ENCODE results near the gene HMX1.

The HMX1 gene

DNA sequence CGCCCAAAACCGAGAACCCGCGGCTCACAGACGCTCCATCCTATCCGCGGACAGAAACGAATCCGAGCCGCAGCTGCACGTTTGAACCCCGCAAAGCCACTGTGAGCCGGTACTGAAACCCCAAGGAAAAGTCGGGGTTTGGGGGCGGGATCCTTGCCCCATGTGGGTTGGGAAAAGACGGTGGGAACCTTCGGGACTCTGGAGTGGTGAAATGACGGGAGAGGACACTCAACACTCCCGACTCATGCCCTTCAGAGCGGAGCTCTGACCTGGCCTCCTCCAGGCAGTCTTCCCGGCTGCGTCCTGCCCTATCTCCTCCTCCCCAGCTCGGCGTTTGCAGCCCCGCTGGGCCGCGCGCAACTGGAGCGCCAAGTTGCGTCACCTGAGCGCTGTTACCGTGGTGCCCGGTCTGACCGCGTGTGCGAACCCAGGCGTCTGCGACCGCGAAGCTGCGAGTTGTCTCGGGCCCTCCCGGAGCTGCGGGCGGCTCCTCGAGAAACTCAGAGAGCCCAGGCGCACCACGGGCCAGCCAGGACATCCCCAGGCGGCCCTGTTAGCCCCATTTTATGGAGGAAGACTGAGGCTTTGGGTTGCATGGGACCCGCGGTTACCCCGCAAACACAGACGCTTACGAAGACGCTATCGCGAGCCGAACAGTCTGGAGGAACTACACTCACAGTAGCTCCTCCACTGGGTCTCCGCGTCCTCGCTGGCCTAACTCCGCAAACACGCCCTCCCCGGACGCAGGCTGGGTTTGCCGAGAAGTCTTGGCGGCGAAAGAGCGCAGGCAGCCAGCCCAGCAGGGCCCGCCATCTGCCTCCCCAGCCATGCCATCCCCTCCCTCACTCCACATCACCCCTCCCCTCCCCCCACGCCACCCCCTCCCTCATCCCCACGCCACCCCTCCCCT, 20.3 kb upstream of the HMX1 start:
- DNase-seq: no peak

GRCh38 chr4:8891255-8891645, 19.6 kb upstream of the HMX1 start:
- no peak for DNase-seq

- DNase-seq: no peak
Measured at GRCh38 chr4:8888856-8889255, 17.2 kb upstream of the HMX1 start.

- no peak for DNase-seq
Measured at GRCh38 chr4:8886612-8887406, 15.2 kb upstream of the HMX1 start.

GRCh38 chr4:8882239-8882638, 10.6 kb upstream of the HMX1 start:
- DNase-seq: no peak

GRCh38 chr4:8880851-8881250, 9.2 kb upstream of the HMX1 start:
- no peak for DNase-seq

- DNase-seq: no peak
Measured at GRCh38 chr4:8879574-8879973, 7.9 kb upstream of the HMX1 start.

GRCh38 chr4:8878421-8878820, 6.8 kb upstream of the HMX1 start:
- DNase-seq: no peak

GRCh38 chr4:8877780-8878040, 6.1 kb upstream of the HMX1 start:
- no peak for DNase-seq

GRCh38 chr4:8876982-8877779, 5.5 kb upstream of the HMX1 start:
- no peak for DNase-seq

DNA sequence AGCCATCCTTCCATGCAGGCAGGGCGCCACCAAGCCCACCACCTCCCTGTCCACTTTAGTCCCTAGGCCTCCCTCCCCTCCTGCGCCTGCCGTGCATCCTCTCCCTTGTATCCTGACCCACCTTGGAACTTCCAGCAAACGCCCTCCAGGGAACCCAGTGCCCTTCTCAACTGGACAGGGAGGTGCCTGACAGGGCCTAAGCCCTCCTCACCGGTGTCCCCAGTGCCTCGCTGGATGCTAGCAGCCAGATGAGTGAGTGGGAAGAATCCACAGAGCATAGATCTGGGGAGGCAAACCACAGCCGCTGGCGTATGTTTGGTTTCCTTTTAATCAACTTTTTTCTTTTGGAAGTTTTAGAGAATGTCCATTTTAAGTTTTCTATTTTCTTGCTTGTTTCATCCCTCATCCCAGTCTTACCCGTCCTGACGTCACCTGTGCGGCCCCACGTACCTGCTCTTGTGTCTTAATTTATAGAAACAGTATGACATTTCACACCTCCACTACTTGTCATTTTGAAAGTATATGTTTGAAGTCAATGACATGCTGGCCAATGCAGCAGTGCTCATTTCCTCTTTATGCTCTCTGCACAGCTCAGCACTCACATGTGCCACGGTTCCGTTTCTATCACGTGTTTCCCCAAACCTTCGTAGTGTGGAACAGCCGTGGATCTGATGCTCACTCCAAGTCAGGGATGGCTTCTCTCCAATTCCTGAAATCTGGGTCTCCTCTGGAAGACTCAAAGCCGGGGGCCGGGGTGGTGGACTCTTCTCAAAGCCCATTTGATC, 3.4 kb upstream of the HMX1 start:
- no peak for DNase-seq

DNA sequence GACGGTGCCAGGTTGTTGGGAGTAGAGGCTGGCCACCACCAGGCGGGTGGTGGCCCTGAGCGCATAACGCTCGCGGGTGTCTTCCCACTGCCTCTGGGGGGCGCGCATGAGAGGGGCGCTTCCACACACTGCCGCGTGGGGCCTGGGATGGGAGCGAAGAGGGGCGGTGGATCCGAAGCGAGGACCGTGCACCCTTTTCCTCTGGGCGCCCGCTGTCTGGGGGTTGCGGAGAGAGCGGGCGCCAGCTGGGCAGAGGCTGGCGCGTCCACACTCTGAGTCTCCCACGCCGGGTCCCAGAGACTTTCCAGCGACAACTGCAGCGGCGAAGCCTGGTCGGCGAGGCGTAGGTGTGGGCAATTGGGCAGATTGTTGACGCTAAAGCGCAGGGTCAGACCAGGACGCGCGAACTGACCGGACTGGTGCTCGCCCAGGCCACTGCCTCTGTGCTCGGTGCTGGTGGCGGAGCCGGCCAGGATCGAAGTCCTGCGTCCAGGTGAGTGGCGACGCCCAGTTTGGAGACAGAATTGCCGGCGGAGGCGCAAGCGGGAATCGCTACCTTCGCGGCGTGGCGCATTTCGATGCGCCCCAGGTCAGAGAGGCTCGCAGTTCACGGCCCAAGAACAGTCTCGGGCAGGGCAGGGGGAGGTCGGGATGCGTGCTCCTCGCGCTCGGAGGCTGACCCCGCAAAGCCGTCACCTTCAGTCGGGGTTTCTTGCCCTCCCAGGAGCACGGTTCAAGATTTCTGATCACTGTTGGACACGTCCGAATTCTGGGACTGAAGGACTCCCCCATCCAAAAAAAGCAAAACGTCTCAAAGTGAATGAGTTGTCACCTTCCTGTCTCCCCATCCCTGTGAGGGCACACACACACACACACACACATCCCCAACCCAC, 2.6 kb upstream of the HMX1 start:
- DNase-seq: no peak

DNA sequence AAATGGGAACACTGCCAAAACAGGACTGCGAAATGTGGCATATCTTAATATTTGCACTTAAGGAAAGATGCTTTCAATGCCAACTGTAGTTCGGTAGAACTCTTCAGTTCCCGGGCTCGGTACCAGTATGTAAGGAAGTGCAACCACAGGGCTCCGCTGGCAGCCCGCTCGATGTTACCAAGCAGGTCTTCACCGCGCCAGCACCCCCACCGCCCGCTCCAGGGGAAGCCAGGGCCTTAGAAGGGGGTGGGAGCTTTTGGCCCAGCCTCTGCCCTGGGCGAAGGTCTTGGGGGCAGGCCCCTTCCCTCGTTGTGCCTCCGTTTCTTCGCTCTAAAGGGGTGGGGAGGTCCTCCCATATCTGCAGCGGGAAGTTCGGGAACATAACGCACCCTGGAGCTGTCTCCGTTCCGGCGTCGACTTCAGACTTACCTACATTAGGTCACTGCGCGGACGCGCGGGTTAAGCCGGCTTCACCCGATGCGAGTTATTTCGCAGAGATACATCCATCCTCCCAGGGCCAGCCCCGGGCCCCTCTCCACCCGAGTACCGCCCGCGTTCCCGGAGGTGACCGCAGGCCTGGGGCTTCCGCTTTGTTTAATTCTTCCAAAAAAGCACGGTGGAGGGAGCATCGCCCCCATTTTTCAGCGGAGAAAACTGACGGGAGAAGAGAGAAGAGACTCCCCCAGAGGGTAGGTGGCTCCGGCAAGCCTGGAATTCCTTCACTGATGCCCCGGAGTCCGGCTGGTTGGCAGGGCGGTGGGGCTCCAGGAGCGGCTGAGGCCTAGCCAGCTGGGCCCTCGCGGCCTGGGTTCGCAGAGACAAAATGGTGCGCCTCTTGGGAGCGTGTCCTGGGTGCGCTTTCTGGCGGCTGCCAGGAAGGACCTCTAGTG, 1.0 kb upstream of the HMX1 start:
- DNase-seq: no peak

- DNase-seq: no peak
Measured at GRCh38 chr4:8870647-8871416, 807 bp downstream of the HMX1 start.

GRCh38 chr4:8869898-8870646, 1.6 kb downstream of the HMX1 start:
- no peak for DNase-seq

DNA sequence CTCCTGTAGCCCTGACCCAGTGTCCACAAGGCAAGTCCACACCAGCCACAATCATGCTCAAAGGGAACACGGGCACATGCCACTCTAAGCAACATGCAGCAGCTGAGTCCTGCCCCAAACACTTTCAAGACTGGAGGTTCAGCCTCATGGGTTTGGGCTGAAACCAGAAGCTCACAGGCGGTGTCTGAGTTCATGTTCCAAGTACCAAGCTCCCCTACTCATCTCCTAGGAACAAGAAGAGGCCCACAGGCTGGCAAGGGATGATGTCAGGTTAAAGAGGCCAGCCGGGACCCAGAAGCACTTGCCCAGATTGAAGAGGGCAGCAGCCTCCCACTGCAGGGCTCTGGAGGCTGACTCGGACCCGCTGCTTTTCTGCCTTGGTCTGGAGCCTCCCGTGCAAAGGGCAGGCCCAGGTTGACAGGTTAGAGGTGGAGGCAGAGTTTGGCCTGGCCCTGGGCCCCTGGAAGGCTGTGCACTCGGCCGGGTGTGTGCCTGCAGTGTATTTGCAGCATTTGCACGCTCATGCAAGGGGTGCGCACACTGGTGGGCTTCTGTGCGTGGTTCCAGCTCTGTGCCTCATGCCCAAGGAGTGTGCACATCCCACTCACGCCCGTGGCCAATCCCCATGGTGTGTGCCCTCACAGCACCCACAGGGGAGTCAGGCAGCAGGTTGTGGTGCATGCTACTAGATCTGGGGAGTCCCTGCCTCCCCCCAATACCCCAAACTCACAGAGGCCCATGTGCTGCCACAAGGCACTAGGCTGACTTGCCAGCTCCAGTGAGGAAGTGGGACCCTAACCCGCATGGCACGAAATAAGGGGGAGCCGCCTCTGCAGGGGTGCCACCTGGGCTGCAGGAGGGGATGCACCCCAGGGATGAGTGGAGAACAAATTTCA, 2.4 kb downstream of the HMX1 start:
- DNase-seq: no peak

- DNase-seq: no peak
Measured at GRCh38 chr4:8868321-8869001, 3.2 kb downstream of the HMX1 start.
